Hepatic stellate cell (primary cell): ENCODE results near the gene COL6A5.
"Not testable (repeated sequence)": the region's sequence is repeated elsewhere in the genome, so short reads cannot be mapped to it uniquely, and the experiment has no call there.

ENCODE experiments used
- DNase-seq: peaks from one replicate; pipeline ENCODE4 v3.0.0; 2011; ENCODE audit warnings: low spot score

Gene COL6A5

DNA sequence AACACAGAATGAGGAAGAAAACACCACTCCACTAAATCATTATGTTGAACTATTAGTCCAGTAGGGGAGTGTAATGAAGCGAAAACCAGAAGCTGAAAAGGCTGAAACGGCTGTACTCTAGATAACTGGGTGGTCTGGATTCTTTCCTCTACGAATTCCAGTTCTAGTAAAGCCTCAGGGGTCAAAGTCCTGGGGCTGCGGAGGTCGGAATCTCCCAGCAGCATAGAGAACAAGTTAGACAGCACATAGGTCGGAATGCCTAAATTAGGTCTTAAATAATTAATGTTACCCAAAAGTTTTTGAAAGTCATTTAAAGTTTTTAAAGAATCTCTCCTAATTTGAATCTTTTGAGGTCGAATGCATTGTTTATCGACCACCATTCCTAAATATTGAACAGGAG lies 102.7 kb downstream of the COL6A5 start:
- not testable (repeated sequence) for DNase-seq

- DNase-seq, result no peak
Measured at GRCh38 chr3:130456540-130456939, 111.1 kb downstream of the COL6A5 start.

DNA sequence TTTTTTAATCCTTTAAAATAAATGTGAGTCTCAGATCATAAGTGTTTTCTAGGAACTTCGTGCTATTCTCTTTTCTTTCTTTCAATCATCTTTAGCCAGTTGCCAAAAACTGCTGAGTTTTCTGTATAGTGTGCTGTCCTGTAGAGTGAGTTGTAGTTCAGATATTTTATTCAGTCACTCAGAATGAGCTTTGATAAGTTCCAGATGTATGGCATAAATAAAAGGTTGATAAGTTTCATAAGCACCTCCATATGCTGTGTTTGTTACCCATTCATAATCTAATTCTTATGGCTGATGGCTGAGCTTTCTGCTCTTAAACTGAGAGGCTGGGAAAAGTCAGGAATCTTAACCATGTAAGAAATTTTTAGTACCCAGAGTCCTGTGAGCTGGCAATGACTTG lies 112.2 kb downstream of the COL6A5 start:
- DNase-seq, result no peak

- no peak for DNase-seq
Measured at GRCh38 chr3:130459944-130460343, 114.5 kb downstream of the COL6A5 start.

- DNase-seq, result no peak
Measured at GRCh38 chr3:130462089-130462488, 116.6 kb downstream of the COL6A5 start.

- DNase-seq, result no peak
Measured at GRCh38 chr3:130463221-130463620, 117.7 kb downstream of the COL6A5 start.

GRCh38 chr3:130465521-130465920 lies 120.0 kb downstream of the COL6A5 start:
- DNase-seq, result no peak

GRCh38 chr3:130468311-130468710 lies 122.8 kb downstream of the COL6A5 start:
- DNase-seq, result no peak

- DNase-seq, result no peak
Measured at GRCh38 chr3:130470126-130470525, 124.7 kb downstream of the COL6A5 start.

DNA sequence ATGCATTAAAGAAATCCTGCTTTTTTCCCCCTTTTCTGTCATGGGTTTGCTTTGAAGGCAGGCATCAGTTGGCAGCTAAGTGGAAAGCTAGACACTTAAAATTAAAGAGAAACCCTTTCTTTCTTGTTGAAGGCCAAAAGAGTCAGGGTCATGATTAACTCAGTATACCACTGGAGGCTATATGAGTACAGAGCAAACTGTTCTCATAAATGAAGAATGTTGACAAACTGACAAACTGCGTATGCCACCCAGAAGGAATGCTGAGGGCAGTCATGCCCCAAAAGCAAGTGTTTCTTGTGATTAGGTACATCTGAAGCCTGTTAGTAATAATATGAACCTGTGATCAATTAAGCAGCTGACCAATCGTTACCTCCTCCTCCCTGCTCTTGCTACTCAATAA lies 127.9 kb downstream of the COL6A5 start:
- DNase-seq, result no peak

- no peak for DNase-seq
Measured at GRCh38 chr3:130480736-130481135, 135.3 kb downstream of the COL6A5 start.

DNA sequence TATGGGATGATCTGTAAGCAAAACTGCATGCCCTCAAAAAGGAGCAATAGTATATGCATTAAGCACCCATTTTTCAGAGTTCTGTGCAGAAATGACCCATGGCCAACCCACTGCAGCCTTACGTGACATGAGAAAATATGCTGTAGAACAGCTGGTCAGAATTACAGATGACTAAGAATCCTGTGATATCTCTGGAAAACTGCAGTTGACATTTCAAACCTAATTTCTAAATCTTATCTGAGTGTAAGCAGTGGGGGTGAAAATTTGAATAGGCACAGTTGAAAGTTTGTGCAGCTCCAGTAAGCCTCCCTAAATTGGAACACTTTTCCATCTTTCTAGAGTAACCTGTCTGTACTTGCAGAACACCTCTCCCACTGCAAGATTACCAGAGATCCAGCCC lies 142.8 kb downstream of the COL6A5 start:
- no peak for DNase-seq

- no peak for DNase-seq
Measured at GRCh38 chr3:130488769-130489450, 143.4 kb downstream of the COL6A5 start.

DNA sequence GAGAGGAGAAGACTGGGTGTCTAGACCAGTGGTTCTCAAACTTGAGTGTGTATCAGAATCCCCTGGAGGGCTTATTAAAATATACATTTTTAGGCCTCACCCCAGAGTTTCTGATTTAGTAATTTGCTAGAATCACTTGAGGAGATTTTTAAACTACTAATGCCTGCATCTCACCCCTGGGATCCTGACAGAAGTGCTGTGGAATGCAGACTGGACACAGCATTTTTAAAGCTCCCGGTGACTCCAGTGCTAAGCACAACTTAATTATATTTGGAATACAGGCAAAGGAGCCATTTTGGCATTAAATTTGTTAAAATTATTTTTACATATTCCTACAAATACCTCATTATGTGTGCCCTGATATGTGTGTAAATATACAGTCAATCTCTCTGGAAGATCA lies 144.8 kb downstream of the COL6A5 start:
- no peak for DNase-seq

DNA sequence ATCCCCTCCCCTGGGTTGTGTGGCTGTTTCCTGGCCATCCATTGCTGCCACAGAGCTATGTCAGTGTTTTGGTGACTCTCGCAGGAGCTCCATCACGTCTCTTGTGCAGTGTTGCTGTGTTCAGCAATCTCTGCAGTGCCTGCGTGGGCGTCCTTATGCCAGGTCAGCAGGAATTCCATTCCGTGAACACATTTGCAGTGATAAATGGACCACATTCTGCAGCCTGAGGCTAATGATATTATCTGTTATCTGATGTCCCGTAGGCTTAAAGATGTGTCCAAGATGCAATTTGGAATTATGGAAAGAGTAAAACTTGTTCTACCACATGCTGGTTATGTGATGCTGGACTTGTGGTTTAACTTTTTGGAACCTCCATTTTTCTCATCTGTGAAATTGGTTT lies 146.0 kb downstream of the COL6A5 start:
- DNase-seq, result no peak

DNA sequence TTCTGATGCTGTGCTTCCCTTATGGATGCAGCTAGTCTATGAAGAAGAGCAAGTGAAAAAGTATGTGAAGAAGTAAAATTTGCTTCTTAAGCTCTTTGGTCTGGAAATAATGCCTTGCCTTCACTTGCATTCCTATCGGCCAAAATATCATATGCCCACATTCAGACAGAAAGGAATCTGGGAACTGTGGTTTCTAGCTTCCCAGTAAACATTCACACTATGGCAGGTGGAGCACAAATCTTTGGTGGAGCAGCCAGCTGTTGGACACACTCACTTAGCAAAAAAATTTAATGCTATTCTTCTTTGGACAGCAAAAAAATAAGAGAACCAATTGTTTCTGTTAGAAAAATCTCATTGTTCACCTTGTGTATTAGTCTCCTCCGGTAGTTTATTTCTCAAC lies 159.2 kb downstream of the COL6A5 start:
- DNase-seq, result no peak

GRCh38 chr3:130506031-130506430 lies 160.6 kb downstream of the COL6A5 start:
- DNase-seq, result no peak

- no peak for DNase-seq
Measured at GRCh38 chr3:130507746-130508145, 162.3 kb downstream of the COL6A5 start.

- DNase-seq, result no peak
Measured at GRCh38 chr3:130509008-130509407, 163.5 kb downstream of the COL6A5 start.

GRCh38 chr3:130514681-130515080 lies 169.2 kb downstream of the COL6A5 start:
- DNase-seq, result no peak

DNA sequence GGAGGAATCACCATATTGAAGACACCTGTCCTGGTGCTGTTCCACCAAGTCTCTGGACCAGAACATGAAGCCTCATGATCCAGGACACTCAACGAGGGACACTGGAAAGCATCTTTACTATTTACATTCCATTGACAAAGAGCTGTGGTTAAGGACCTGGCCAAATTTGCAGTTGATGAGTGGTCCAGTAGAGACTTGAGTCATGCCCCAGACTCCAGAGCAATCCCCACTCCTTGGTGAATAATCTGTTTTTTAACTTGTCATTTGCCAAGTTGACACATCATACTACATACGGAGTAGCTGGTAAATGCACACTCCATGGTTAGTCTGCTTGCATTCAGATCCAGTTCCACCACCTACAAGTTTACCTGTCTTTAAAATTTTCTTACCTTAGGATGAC lies 170.3 kb downstream of the COL6A5 start:
- no peak for DNase-seq

- DNase-seq, result no peak
Measured at GRCh38 chr3:130516645-130517512, 171.4 kb downstream of the COL6A5 start, which contains the start of gene COL6A6. Gene COL6A6 (plus strand): TSS chr3:130517177. CDS start chr3:130560365, 43,188 bp downstream.

GRCh38 chr3:130517602-130518001 lies 172.1 kb downstream of the COL6A5 start:
- DNase-seq, result no peak
